GM23248 (cell line): Measurements from ENCODE around the gene KLF7. TPM values are rescaled to one million over a fixed set of nuclear protein-coding genes. Genes with fewer than 3 reads are reported as not detected.

Source experiments
- DNase-seq: peaks from one replicate; pipeline ENCODE4 v3.0.0-alpha.2; 2015
- H2AFZ ChIP-seq: fragments of 200-600 bp; sonication (generic); 2 replicates; pipeline ENCODE4 v1.6.1; 2016; ENCODE audit warnings: antibody characterized with exemption
- H3F3A ChIP-seq: fragments of 200-600 bp; sonication (generic); 2 replicates; pipeline ENCODE4 v1.6.1; 2016; ENCODE audit warnings: mild to moderate bottlenecking, antibody characterized with exemption, mixed run types; ENCODE audit not compliant: insufficient read depth
- H3K27ac ChIP-seq: fragments of 200-600 bp; sonication (generic); 2 replicates; pipeline ENCODE4 v1.5.1; 2016; ENCODE audit warnings: mild to moderate bottlenecking
- H3K27me3 ChIP-seq: fragments of 200-600 bp; sonication (generic); replicated peaks from 2 replicates; pipeline ENCODE4 v1.6.1; 2016; ENCODE audit warnings: mild to moderate bottlenecking; ENCODE audit not compliant: insufficient read depth
- H3K36me3 ChIP-seq: fragments of 200-600 bp; sonication (generic); 2 replicates; pipeline ENCODE4 v1.6.1; 2016; ENCODE audit warnings: low read depth, mild to moderate bottlenecking
- H3K4me1 ChIP-seq: fragments of 200-600 bp; sonication (generic); 2 replicates; pipeline ENCODE4 v1.6.1; 2016; ENCODE audit warnings: mild to moderate bottlenecking; ENCODE audit not compliant: insufficient read depth
- H3K4me2 ChIP-seq: fragments of 200-600 bp; sonication (generic); one replicate; pipeline ENCODE4 v1.6.1; 2016; ENCODE audit warnings: mild to moderate bottlenecking; ENCODE audit not compliant: unreplicated experiment
- H3K4me3 ChIP-seq: fragments of 200-600 bp; sonication (generic); 2 replicates; pipeline ENCODE4 v1.5.1; 2016; ENCODE audit warnings: mild to moderate bottlenecking
- H3K79me2 ChIP-seq: fragments of 200-600 bp; sonication (generic); 2 replicates; pipeline ENCODE4 v1.6.1; 2016; ENCODE audit warnings: mild to moderate bottlenecking; ENCODE audit not compliant: insufficient read depth
- H3K9ac ChIP-seq: fragments of 200-600 bp; sonication (generic); 2 replicates; pipeline ENCODE4 v1.6.1; 2016; ENCODE audit warnings: mild to moderate bottlenecking
- H3K9me2 ChIP-seq: fragments of 200-600 bp; sonication (generic); 2 replicates; pipeline ENCODE4 v1.6.1; 2016; ENCODE audit warnings: mixed run types, mild to moderate bottlenecking, moderate library complexity; ENCODE audit not compliant: insufficient read depth
- H3K9me3 ChIP-seq: fragments of 200-600 bp; sonication (generic); one replicate; pipeline ENCODE4 v1.6.1; 2017; ENCODE audit warnings: low read depth
- H4K20me1 ChIP-seq: fragments of 200-600 bp; sonication (generic); 2 replicates; pipeline ENCODE4 v1.6.0; 2016; ENCODE audit not compliant: insufficient read depth
- EZH2 ChIP-seq: fragments of 200-600 bp; sonication (generic); IDR thresholded peaks from 2 replicates; pipeline ENCODE4 v1.6.1; 2018; ENCODE audit warnings: antibody characterized with exemption, mild to moderate bottlenecking; ENCODE audit not compliant: insufficient read depth, poor library complexity, severe bottlenecking
- EZH2phosphoT487 ChIP-seq: fragments of 200-600 bp; sonication (generic); IDR thresholded peaks from 2 replicates; pipeline ENCODE4 v1.6.1; 2018; ENCODE audit warnings: antibody characterized with exemption, moderate library complexity, mild to moderate bottlenecking, low read depth; ENCODE audit not compliant: insufficient read depth
- WGBS, 2 experiments: methylation state at CpG; one replicate each; pipeline ENCODE4 v1.1.6; 2015 to 2017; ENCODE audit warnings: low lambda C conversion rate in 2 of 2, low coverage in 1 of 2; ENCODE audit errors: missing lambda C conversion rate in 2 of 2; 5-methylcytosine and 5-hydroxymethylcytosine counted together
- in situ Hi-C: fragments of 300-500 bp; cut with MboI; formaldehyde crosslinking; loops from 2 replicates; pipeline ENCODE4 v1.15.0; 2020
- polyA plus RNA-seq: library from polyadenylated mRNA; unstranded; fragments of >200 nt; fragmentation: Nextera tagmentation; extraction: Ambion mirVana; gene quantifications from 2 replicates; pipeline ENCODE4 v1.2.1, GENCODE V29; 2016
- total RNA-seq: library from RNA; depleted of rRNA; stranded (reverse); fragments of >200 nt; shearing (Covaris generic); gene quantifications from 2 replicates; pipeline ENCODE4 v1.2.3, GENCODE V29; 2014

KLF7 gene
- total and polyA plus RNA-seq, 2 experiments from 2014 or later, result 22.5 to 39.4 TPM

DNA sequence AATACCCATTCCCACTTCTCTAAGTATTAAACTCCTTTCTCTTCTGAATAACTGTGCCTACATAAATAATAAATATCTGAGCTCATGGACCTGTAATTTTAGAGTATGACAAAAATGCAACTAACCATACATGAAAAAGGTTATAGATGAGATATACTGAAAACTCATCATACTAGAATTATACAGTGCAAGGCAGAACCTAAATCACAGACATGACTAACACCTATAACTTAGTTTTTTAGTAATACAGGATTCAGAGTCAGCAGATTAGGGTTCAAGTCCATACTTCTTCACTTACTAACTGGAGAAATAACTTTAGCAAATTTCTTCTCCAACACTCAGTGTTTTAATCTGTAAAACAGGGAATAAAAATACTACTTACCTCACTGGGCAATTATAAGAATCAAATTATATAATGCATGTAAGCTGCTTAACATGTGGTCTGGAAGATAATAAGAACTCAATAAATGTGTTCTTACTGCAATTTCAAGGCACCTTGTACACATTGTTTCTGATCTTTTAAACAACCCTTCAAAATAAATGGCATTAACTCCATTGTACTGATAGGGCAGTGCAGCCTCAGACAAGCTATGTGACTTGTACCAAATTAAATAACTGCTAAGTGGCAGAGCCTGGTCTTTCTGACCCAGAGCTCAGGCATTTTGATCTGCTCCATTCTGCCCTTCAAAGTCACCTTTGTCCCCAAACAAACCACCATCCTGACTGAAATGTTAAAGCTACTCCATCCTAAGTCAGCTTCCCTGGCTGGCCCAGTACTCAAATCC, 39.6 kb upstream of the KLF7 start:
- Histone ChIP-seq H3K4me1 (no peaks in the 10 kb centered on the region), H4K20me1 (no peaks in the 10 kb centered on the region), H3K27me3 (no peaks in the 10 kb centered on the region), H3K9me3 (no peaks in the 10 kb centered on the region), H3K79me2 (no peaks in the 10 kb centered on the region), H3K9me2 (no peaks in the 10 kb centered on the region), H3K4me3 (no peak overlapping the region), H3K9ac (no peak overlapping the region), H3K36me3 (no peaks in the 10 kb centered on the region), H3F3A (no peaks in the 10 kb centered on the region), H3K27ac (no peak overlapping the region), H2AFZ (no peak overlapping the region), H3K4me2 (no peak overlapping the region)
- DNase-seq, result no peak
- in situ Hi-C loops, result no loop called here
- TF ChIP-seq EZH2phosphoT487 (no peak), EZH2 (no peak)

DNA sequence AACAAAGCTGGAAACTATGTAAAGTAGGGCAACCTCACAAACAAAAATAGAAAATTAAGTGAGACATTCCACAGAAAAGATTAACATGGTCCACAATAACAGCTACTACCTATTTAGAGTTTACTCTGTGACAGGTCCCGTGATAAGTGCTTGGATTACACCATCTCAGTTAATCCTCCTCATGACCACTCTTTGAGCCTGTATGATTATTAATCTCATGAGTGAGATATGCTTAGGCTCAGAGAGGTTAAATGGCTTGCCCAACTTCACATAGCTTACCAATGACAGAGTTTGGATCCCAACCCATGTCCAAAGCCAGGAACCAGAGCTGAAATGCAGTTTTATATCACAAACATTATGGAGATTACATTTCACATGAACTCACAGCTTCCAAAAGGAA, 37.3 kb upstream of the KLF7 start:
- Histone ChIP-seq H3K27me3 (no peaks in the 10 kb centered on the region), H3K4me3 (no peak overlapping the region), H3K79me2 (no peaks in the 10 kb centered on the region), H4K20me1 (no peaks in the 10 kb centered on the region), H3K27ac (no peak overlapping the region), H3K9me3 (no peaks in the 10 kb centered on the region), H3K36me3 (no peaks in the 10 kb centered on the region), H3K4me2 (no peak overlapping the region), H3K9ac (no peak overlapping the region), H3K9me2 (no peaks in the 10 kb centered on the region), H3F3A (no peaks in the 10 kb centered on the region), H3K4me1 (no peaks in the 10 kb centered on the region), H2AFZ (no peak overlapping the region)
- WGBS, 2 experiments, result 40 to 59% methylated on average over 1 of the region's 1 CpG
- TF ChIP-seq EZH2 (no peak), EZH2phosphoT487 (no peak)
- no peak for DNase-seq
- in situ Hi-C loops, result no loop called here

DNA sequence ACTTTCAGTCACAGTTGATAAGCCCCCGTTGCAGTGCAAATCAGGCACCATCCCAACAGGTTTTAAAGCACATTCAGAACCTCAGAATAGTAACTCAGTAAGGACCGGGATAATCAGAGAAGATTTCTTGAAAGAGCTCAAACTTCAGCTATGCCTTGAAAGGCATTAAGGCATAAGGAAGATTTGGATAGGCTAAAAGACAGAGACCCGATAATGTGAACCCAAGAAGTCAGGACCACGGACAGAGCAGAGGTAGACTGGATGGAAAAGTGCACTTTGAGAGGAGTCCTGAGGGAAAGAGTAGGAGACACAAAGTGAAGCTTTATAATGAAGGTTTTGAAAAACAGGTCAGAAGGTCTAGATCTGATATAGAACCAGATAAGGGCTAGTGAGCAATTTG, 36.9 kb upstream of the KLF7 start:
- no peaks in the 10 kb centered on the region for H4K20me1 ChIP-seq
- peak; percentile 62 for DNase-seq
- no peaks in the 10 kb centered on the region for H3K9me3 ChIP-seq
- no peaks in the 10 kb centered on the region for H3K79me2 ChIP-seq
- H3K4me2 ChIP-seq, result no peak overlapping the region
- in situ Hi-C loops, result no loop called here
- no peak overlapping the region for H2AFZ ChIP-seq
- H3K9ac ChIP-seq, result no peak overlapping the region
- no peak overlapping the region for H3K27ac ChIP-seq
- H3F3A ChIP-seq, result no peaks in the 10 kb centered on the region
- no peak for TF ChIP-seq EZH2
- TF ChIP-seq EZH2phosphoT487, result no peak
- no peak overlapping the region for H3K4me3 ChIP-seq
- H3K36me3 ChIP-seq, result no peaks in the 10 kb centered on the region
- H3K4me1 ChIP-seq, result no peaks in the 10 kb centered on the region
- no peaks in the 10 kb centered on the region for H3K27me3 ChIP-seq
- 25 to 28% methylated on average over 4 of the region's 4 CpGs for WGBS, 2 experiments
- H3K9me2 ChIP-seq, result no peaks in the 10 kb centered on the region

DNA sequence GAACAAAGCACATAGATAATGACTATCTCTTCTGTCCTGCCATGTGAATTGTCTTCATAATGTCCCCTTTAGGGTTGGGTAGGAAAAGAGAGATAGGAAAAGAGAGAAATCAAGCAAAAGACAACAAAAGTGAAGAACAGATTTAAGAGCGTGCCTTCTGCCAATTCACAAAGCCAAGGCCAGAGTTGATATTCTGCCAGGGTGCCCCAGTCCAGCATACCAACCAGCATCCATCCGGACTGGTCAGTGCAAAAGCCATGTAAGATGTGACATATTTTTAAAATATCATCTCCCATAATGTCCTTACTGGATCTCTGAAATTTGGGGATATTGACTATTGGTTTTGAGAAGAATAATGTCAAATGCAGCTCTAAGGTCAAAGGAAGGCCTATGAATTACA, 35.7 kb upstream of the KLF7 start:
- Histone ChIP-seq H3K79me2 (no peaks in the 10 kb centered on the region), H3K27ac (no peak overlapping the region), H3K9me2 (no peaks in the 10 kb centered on the region), H3K4me1 (no peaks in the 10 kb centered on the region), H3K4me3 (no peak overlapping the region), H3K9ac (no peak overlapping the region), H3K27me3 (no peaks in the 10 kb centered on the region), H2AFZ (no peak overlapping the region), H3K9me3 (no peaks in the 10 kb centered on the region), H3F3A (no peaks in the 10 kb centered on the region), H3K4me2 (no peak overlapping the region), H3K36me3 (no peaks in the 10 kb centered on the region), H4K20me1 (no peaks in the 10 kb centered on the region)
- no peak for TF ChIP-seq EZH2phosphoT487
- no peak for TF ChIP-seq EZH2
- no peak for DNase-seq
- 87 to 92% methylated on average over 2 of the region's 2 CpGs for WGBS, 2 experiments
- in situ Hi-C loops, result no loop called here

DNA sequence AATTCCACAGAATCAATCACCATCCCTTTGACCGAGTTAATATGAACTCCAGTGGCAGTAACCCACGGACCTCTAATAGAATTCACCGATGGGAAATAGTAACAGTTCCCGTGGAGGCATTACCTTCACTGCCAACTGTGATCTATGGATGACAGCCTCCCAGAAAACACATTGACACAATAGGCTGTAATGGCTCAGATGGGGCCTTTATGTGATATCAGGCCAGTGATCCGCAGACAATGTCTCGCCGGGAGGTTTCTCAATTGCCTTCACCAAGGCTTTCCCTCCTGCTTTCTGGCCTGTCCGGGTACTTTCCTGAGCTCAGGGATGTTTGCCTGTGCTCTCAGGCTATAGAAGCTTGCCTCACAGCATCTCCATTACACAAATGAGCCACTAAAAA, 34.4 kb upstream of the KLF7 start:
- WGBS, 2 experiments, result 81% methylated on average over 8 of the region's 8 CpGs

More for the DNA sequence above, 34.4 kb upstream of the KLF7 start:
- Histone ChIP-seq H3F3A (no peaks in the 10 kb centered on the region), H2AFZ (no peak overlapping the region), H3K4me2 (no peak overlapping the region), H4K20me1 (no peaks in the 10 kb centered on the region), H3K36me3 (no peaks in the 10 kb centered on the region), H3K27ac (no peak overlapping the region), H3K4me3 (no peak overlapping the region), H3K79me2 (no peaks in the 10 kb centered on the region), H3K9me2 (no peaks in the 10 kb centered on the region), H3K27me3 (no peaks in the 10 kb centered on the region), H3K4me1 (no peaks in the 10 kb centered on the region), H3K9me3 (no peaks in the 10 kb centered on the region), H3K9ac (no peak overlapping the region)
- no peak for TF ChIP-seq EZH2
- TF ChIP-seq EZH2phosphoT487, result no peak
- in situ Hi-C loops, result no loop called here
- no peak for DNase-seq
